Measurements from ENCODE around the gene FASTKD3.

The FASTKD3 gene

GRCh38 chr5:7846327-7846726 is 22.5 kb downstream of the FASTKD3 start:
- no peak for DNase-seq

DNA sequence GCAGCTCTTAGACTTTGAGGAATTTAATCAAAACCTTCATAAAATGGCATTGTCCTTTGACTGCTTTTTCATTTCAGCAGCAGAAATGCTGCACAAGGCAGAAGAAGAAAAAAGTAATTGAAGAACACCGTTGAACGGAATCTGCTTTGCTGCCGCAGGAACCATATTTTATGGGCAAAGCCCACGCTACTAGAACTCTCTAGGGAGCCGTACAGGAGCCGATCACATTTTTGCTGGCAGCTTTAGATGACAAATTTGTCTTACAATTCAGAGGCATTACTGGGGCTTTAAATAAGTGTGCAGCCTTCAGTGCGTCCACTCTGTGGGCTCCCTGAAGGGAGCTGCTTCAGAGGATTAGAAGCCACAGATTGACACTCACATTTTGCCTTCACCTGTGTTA is 23.3 kb downstream of the FASTKD3 start:
- DNase-seq, result no peak

DNA sequence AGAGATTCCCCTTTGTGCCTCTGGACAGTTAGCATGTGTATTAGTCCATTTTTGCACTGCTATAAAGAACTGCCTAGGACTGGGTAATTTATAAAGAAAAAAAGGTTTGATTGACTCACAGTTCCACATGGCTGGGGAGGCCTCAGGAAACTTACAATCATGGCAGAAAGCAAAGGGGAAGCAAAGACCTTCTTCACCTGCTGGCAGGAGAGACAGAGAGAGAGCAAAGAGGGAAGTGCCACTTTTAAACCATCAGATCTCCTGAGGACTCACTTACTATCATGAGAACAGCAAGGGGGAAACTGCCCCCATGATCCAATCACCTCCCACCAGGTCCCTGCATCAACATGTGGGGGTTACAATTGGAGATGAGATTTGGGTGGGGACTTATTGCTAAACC is 23.9 kb downstream of the FASTKD3 start:
- DNase-seq, result no peak

- no peak for DNase-seq
Observed at GRCh38 chr5:7842531-7842930, 26.3 kb downstream of the FASTKD3 start.

GRCh38 chr5:7837403-7837802 is 31.4 kb downstream of the FASTKD3 start:
- no peak for DNase-seq

DNA sequence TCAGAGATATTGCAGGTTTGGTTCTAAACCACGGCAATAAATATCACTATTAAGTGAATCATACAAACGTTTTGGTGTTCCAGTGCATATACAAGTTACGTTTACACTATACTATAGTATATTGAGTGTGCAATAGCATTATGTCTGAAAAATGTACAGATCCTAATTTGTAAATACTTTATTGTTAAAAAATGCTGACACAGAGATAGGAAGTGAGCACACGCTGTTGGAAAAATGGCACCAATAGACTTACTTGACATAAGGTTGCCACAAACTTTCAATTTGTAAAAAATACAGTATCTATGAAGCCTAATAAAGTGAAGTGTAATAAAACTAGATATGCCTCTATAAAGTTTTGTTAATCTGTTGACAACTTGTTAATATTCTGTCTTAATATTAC is 33.8 kb downstream of the FASTKD3 start:
- DNase-seq, result no peak

DNA sequence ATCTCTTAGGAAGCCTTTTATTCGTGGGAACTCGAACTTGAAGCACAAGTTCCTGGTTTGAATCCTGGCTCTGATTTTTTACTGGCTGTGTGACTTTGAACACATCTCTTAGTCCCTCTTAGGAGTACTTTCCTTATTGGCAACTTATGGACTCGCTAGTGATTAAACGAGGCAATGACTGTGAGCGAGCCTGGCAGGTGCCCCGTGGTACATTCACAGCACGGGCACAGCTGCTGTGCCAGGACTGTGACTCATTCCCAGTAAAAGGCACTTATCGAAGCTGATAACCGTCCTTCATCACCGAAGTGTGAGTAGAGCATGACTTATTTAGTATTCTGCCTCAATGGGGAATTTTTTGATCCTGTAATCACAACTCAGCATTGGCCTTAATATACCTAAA is 40.6 kb downstream of the FASTKD3 start:
- DNase-seq, result no peak

- DNase-seq, result no peak
Observed at GRCh38 chr5:7827610-7828009, 41.2 kb downstream of the FASTKD3 start.

GRCh38 chr5:7825630-7826029 is 43.2 kb downstream of the FASTKD3 start:
- no peak for DNase-seq

- DNase-seq, result no peak
Observed at GRCh38 chr5:7824995-7825394, 43.8 kb downstream of the FASTKD3 start.

GRCh38 chr5:7823594-7823993 is 45.2 kb downstream of the FASTKD3 start:
- DNase-seq, result no peak

- DNase-seq, result no peak
Observed at GRCh38 chr5:7822449-7822848, 46.4 kb downstream of the FASTKD3 start.

DNA sequence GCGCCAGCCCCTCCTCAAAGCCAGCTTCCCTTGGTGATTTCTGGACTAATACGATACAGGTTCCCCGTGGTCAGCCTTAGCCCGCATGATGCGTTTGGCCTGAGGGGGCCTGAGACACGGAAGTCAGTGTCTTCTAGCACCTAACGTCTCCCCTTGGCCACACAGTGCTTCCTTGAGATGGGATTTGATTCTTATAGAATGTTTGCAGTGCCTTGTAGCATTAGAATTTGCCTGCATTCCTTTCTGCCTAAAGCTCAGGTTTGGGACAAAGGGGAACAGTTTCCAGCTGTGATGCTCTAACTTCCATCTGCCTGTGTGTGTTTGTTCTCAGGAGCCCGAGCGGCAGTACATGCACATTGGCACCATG is 52.3 kb downstream of the FASTKD3 start:
- no peak for DNase-seq

DNA sequence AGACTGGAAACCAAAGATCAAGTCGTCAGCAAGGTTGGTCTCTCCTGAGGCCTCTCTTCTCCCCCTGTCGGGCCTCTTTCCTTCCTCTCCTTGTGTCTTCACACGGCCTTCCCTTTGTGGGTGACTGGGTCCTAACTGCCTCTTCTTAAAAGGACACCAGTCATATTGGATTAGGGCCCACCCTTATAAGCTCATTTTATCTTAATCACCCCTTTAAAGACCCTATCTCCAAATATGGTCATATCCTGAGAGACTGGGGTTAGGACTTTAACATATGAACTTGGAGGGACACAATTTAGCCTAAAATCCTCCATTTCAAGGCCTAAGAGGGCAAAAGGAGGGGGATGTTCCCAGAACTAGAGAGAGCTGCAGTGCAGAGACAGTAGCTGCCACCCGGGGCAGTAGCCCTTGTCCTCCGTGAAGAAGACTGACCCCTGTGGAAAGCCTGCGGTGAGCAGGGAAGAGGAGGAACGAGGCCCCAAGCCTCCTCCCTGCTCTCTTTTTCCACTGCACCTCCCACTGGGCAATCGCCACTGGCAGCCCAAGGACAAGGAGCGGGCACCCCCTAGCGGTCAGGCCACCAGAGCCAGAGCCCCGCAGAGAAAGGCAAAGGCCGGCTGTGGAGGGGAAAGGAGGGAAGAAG is 52.8 kb downstream of the FASTKD3 start:
- peak; percentile 44 to 54 for DNase-seq

DNA sequence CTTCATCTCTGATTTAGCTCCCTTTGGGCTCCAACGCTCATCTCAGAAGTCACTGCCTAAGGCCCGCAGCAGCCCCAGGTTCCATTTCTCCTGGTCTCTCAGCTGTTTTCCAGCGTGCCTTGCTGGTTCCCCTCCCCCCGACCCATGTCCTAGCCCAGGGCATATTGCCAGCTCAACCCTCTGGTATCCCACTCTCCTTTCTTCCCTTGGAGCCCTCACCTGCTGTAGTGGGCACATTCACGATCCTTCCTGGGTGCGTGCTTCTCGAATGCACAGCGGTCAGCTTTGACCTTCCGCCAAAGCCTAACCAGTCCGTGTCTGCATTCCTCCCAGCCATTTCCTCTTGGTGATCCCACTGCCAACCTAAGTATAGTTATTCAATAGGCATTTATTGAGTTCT is 54.0 kb downstream of the FASTKD3 start:
- DNase-seq, result no peak

- no peak for DNase-seq
Observed at GRCh38 chr5:7813576-7813975, 55.3 kb downstream of the FASTKD3 start.

DNA sequence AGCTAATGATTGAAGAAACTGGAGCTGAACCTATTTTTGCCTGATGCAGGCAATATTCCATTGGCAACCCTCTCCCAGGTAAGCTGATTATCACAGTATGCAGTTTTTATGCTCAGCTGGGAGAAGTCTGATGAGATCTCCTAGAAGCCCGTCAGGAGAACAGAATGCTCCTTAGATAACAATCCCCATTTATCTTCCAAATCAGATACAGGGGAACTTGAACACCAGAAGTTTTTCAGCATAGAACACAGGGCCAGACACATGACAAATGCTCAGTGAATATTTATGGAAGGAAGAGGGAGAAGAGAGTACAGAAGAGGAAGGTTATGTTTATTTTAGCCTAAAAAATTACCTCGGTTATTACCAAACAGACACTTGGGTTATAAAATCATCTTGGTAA is 55.8 kb downstream of the FASTKD3 start:
- no peak for DNase-seq

GRCh38 chr5:7811715-7812114 is 57.1 kb downstream of the FASTKD3 start:
- DNase-seq, result no peak

All from CD4-positive, alpha-beta T cell treated with Interleukin-4 for 1 hour (primary cell).